ENCODE results near the gene CPEB4. TPM values are rescaled to one million over a fixed set of nuclear protein-coding genes. Genes with fewer than 3 reads are reported as not detected.

CPEB4 gene
- total RNA-seq, 4 donors from 2014 or later, result 33.2 to 51.6 (median 44.8) TPM

DNA sequence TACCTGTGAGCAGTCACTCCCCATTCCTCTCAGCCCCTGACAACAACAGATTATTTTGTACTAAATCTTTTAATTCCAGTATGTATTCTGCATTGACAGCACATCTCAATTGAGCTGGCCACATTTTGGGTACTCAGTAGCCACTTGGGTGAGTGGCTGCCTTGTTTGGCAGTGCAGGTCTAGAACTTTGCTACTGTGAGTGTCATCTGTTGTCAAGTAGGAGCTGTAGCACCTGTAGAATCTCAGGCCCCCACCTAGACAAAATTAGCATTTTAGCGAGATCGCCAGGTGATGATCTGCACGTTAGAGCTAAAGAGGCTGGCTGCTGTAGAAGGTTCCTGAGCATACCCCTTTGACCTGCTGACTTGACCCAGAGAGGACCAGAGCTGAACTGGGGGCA is 44.4 kb upstream of the CPEB4 start:
- intact Hi-C loops (cut with DNase I), result no loop called here
- no peak for TF ChIP-seq POLR2A (IDR thresholded peaks at IDR 0.05)
- TF ChIP-seq CTCF (IDR thresholded peaks at IDR 0.05), result no peak

GRCh38 chr5:173845321-173845720 is 42.8 kb upstream of the CPEB4 start:
- H3K36me3 ChIP-seq, result no peaks in the 10 kb centered on the region
- H3K27me3 ChIP-seq, result no peaks in the 10 kb centered on the region
- TF ChIP-seq CTCF (IDR thresholded peaks at IDR 0.05) (no peak), POLR2A (IDR thresholded peaks at IDR 0.05) (no peak)
- intact Hi-C loops (cut with DNase I), result no loop called here
- no peaks in the 10 kb centered on the region for H3K4me1 ChIP-seq
- no peak overlapping the region for H3K27ac ChIP-seq
- 51 to 59% methylated on average over 6 of the region's 6 CpGs for WGBS, 2 donors
- H3K9me3 ChIP-seq, result peaks cover 0 to 7% (median 0%) of the 10 kb centered on the region in 3 donors
- DNase-seq, result no peak
- no peak overlapping the region for H3K4me3 ChIP-seq

More for the DNA sequence above, 44.4 kb upstream of the CPEB4 start:
- Histone ChIP-seq H3K27me3 (no peaks in the 10 kb centered on the region), H3K4me1 (no peaks in the 10 kb centered on the region), H3K36me3 (no peaks in the 10 kb centered on the region), H3K27ac (no peak overlapping the region), H3K9me3 (no peaks in the 10 kb centered on the region), H3K4me3 (no peak overlapping the region)
- WGBS, 2 donors, result 61 to 100% methylated on average over 3 of the region's 3 CpGs
- DNase-seq, result no peak

GRCh38 chr5:173846929-173847501 is 41.1 kb upstream of the CPEB4 start:
- Histone ChIP-seq H3K4me1 (no peaks in the 10 kb centered on the region), H3K9me3 (peaks cover 0 to 7% (median 0%) of the 10 kb centered on the region in 3 donors), H3K36me3 (no peaks in the 10 kb centered on the region), H3K4me3 (no peak overlapping the region), H3K27ac (no peak overlapping the region), H3K27me3 (no peaks in the 10 kb centered on the region)
- WGBS, 2 donors, result 0 to 100% methylated on average over 1 of the region's 1 CpG
- intact Hi-C loops (cut with DNase I), result no loop called here
- no peak for DNase-seq
- TF ChIP-seq CTCF (IDR thresholded peaks at IDR 0.05) (no peak), POLR2A (IDR thresholded peaks at IDR 0.05) (no peak)

DNA sequence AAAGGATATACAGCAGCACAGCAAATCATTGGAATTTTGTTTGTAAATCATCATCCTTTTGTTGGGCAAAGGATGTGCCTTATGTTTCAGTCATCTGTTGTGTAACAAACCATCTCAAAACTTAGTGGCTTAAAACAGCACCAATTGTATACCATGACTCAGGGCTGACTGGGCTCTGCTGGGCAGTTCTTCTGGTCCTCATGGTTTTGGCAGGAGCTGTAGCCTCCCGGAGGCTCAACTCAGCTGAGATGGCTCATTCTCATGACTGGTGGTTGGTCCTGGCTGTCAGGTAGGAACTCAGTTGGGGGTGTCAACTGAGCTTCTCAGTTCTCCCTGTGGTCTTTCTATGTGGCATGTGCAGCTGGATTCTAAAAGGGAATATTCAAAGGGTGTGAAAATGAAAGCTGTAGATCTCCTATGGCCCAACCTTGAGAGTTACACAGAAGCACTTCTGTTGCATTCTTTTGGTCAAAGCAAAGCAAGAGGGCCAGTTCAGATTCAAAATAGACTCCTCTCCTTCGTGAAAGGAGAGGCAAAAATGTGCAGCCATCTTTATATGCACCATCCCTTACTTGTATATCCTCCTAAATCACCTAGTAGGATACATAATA is 39.1 kb upstream of the CPEB4 start:
- Histone ChIP-seq H3K9me3 (peaks cover 0 to 7% (median 0%) of the 10 kb centered on the region in 3 donors), H3K4me1 (no peaks in the 10 kb centered on the region), H3K27me3 (no peaks in the 10 kb centered on the region), H3K27ac (no peak overlapping the region), H3K4me3 (no peak overlapping the region), H3K36me3 (no peaks in the 10 kb centered on the region)
- intact Hi-C loops (cut with DNase I), result no loop called here
- no peak for DNase-seq
- no peak for TF ChIP-seq POLR2A (IDR thresholded peaks at IDR 0.05)
- 56 to 75% methylated on average over 1 to 2 of the region's 2 CpGs for WGBS, 2 donors

- Histone ChIP-seq H3K4me1 (no peaks in the 10 kb centered on the region), H3K36me3 (no peaks in the 10 kb centered on the region), H3K9me3 (peaks cover 0 to 7% (median 0%) of the 10 kb centered on the region in 3 donors), H3K27me3 (no peaks in the 10 kb centered on the region), H3K27ac (no peak overlapping the region), H3K4me3 (no peak overlapping the region)
- TF ChIP-seq POLR2A (IDR thresholded peaks at IDR 0.05) (no peak), CTCF (IDR thresholded peaks at IDR 0.05) (no peak)
- intact Hi-C loops (cut with DNase I), result no loop called here
- DNase-seq, result no peak
- WGBS, 2 donors, result 88 to 98% methylated on average over 4 of the region's 4 CpGs
These were observed 38.2 kb upstream of the CPEB4 start for GRCh38 chr5:173849908-173850307.

All from esophagus squamous epithelium (tissue), 5 donors.